GF-D8 (cell line): ENCODE measurements around the gene SPINK4.

Experiments used
- DNase-seq: peaks from one replicate; lab custom pipeline; 2025; lab: John Stamatoyannopoulos, UW

The SPINK4 gene

DNA sequence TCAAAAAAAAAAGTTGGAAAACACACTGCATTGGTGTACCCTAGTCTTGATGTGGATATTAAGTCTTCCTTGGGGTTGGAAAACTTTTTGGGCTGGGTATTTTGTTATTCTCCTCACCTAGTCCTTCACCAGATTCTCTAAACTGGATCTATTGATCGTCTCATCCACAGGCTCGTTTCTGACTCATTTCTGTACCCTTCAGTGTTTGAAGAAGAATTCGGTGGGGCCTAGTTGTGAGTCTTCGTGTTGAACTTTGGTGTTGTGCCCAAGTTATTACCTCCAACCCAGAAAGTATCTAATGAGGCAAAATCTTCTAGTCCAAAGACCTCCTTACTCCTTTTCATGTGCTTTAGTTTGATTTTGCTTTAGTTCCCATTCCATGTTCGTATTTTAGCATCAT, 51.9 kb downstream of the SPINK4 start:
- no peak for DNase-seq

DNA sequence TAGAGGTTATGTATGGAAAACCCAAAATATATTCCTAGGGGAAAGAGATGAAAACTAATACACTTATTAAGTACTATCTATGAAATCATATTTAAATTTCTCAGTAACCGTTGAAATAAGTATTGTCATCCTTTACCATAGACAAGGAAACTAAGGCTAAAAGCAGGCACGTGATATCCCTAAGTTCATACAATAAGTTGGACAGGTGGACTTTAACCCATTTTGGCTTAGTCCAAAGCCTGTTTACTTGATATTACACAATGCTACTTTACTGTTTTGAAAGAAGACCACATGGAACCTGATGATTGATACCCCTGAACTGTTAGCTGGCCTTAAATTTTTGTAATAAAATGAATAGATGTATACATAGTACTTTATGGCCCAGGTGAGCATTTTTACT, 53.8 kb downstream of the SPINK4 start:
- DNase-seq = no peak

DNA sequence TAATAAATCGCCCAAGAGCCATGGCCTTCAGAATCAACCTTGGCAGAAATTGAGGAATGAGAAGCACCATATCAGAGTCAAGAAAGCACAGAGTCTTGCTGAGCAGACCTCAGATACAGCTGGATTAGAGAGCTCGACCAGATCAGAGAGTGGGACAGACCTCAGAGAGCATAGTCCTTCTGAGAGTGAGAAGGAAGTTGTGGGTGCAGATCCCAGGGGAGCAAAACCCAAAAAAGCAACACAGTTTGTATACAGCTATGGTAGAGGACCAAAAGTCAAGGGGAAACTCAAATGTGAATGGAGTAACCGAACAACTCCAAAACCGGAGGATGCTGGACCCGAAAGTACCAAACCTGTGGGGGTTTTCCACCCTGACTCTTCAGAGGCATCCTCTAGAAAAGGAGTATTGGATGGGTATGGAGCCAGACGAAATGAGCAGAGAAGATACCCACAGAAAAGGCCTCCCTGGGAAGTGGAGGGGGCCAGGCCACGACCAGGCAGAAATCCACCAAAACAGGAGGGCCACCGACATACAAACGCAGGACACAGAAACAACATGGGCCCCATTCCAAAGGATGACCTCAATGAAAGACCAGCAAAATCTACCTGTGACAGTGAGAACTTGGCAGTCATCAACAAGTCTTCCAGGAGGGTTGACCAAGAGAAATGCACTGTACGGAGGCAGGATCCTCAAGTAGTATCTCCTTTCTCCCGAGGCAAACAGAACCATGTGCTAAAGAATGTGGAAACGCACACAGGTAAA, 54.9 kb downstream of the SPINK4 start:
- no peak for DNase-seq

DNA sequence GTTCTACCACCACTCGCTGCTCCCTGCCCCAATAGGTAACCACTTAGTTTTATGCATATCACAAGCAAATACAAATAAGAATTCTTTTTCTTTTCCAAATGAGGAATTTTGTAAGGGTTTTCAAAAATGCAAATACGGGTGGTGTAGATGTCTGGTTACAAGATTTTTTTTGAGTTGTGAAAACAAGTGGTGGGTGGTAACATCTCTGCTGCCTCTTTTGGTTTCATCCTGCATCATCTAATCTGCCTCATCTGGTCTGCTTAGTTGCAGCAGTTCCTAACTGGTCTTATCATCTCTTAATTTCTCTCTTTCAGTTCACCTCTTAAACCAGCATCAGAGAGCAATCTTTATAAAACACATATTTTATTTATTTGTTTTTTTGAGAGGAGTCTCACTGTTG, 55.6 kb downstream of the SPINK4 start:
- no peak for DNase-seq

DNA sequence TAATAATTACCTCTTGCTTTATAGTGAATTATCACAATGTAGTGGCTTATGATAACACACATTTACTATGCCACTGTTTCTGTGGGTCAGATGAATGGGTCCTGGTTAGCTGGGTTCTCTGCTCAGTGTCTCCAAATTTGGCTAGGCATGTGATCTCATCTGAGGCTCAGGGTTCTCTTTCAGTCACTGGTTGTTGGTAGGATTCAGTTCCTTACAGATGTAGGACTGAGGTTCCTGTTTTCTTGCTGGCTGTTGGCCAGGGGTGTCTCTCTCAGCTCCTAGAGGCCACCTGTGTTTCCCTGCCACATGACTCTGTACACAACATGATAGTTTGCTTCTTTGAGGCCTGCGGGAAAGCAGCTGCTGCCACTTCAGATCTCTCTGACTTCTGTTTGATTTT, 57.5 kb downstream of the SPINK4 start:
- peak; percentile 94 for DNase-seq
